Suprapubic skin (tissue), 4 donors: ENCODE data around the gene DUSP14. TPM values are rescaled to one million over a fixed set of nuclear protein-coding genes. Genes with fewer than 3 reads are reported as not detected.

ENCODE experiments used
- DNase-seq, 2 donors: peaks; one replicate each; pipeline ENCODE4 v3.0.0-alpha.2; 2019; ENCODE audit warnings: low spot score in 2 of 2
- H3K27ac ChIP-seq: fragments of 200-600 bp; sonication (generic); one replicate; pipeline ENCODE4 v1.5.1; 2019
- H3K27me3 ChIP-seq: fragments of 200-600 bp; sonication (generic); one replicate; pipeline ENCODE4 v1.5.1; 2019
- H3K36me3 ChIP-seq: fragments of 200-600 bp; sonication (generic); one replicate; pipeline ENCODE4 v1.5.1; 2019
- H3K4me1 ChIP-seq: fragments of 200-600 bp; sonication (generic); one replicate; pipeline ENCODE4 v1.5.1; 2019
- H3K4me3 ChIP-seq: fragments of 200-600 bp; sonication (generic); one replicate; pipeline ENCODE4 v1.5.1; 2019; ENCODE audit warnings: mild to moderate bottlenecking
- H3K9me3 ChIP-seq: fragments of 200-600 bp; sonication (generic); one replicate; pipeline ENCODE4 v1.5.1; 2019
- EP300 ChIP-seq: sonication (generic); formaldehyde crosslinking; IDR thresholded peaks from one replicate; pipeline ENCODE4 v1.6.1; 2017; ENCODE audit warnings: antibody characterized with exemption
- POLR2A ChIP-seq, 2 donors: fragments of 450-650 bp; IDR thresholded peaks; one replicate each; pipeline ENCODE4 v1.6.1; 2017; ENCODE audit warnings: antibody characterized with exemption in 2 of 2, mild to moderate bottlenecking in 2 of 2, moderate library complexity in 2 of 2
- POLR2AphosphoS5 ChIP-seq, 3 donors: sonication (generic); formaldehyde crosslinking; IDR thresholded peaks; one replicate each; pipeline ENCODE4 v1.6.1; 2017; ENCODE audit warnings: antibody characterized with exemption in 3 of 3
- WGBS: methylation state at CpG from one replicate; pipeline ENCODE4 v1.1.5; 2018; 5-methylcytosine and 5-hydroxymethylcytosine counted together
- total RNA-seq, 4 donors: library from RNA; depleted of rRNA; stranded (reverse); fragments of >200 nt; gene quantifications; one replicate each; pipeline ENCODE4 v1.1.0, GENCODE V29; 2016
- TF ChIP-seq, protein P1 (sequence below), 2 donors: fragments of 200-600 bp in 1 of 2; fragments of 450-650 bp in 1 of 2; sonication (generic) in 1 of 2; IDR thresholded peaks; one replicate each; pipeline ENCODE4 v1.5.1; 2016 to 2019; ENCODE audit warnings: antibody characterized with exemption in 2 of 2, mild to moderate bottlenecking in 1 of 2, moderate library complexity in 1 of 2

DUSP14 gene
- total RNA-seq, 4 donors from 2014 or later: 31.4 to 107 (median 68.5) TPM

DNA sequence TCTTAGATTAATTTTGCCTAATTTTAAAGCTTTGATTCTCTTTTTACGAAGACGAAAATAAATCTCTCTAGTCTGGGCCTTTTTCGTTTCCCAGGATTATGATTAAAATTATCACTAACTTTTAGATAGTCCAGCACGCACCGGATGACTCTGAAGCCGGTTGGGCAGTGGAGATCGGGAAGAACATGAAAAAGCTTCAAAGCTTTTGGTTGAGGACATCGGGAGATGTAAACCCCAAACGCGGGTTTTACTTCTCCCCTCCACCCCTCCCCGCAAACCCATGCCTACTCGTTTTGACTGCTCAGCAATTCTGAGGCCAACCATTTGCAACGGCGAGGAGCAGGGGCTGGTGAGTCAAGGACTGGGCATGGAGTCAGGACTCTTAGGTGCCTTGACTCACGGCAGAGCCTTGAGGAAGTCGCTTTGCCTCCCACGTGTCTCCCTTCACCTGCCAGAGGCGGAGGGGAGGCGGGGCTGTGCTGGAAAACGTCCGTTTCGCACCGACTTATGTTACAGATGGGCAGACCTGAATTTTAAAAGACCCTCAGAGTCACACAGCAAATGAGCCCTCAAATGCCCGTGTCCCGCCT lies 989 bp upstream of the DUSP14 start:
- H3K27ac ChIP-seq: peak overlapping the region; percentile 99
- TF ChIP-seq, protein P1, sequence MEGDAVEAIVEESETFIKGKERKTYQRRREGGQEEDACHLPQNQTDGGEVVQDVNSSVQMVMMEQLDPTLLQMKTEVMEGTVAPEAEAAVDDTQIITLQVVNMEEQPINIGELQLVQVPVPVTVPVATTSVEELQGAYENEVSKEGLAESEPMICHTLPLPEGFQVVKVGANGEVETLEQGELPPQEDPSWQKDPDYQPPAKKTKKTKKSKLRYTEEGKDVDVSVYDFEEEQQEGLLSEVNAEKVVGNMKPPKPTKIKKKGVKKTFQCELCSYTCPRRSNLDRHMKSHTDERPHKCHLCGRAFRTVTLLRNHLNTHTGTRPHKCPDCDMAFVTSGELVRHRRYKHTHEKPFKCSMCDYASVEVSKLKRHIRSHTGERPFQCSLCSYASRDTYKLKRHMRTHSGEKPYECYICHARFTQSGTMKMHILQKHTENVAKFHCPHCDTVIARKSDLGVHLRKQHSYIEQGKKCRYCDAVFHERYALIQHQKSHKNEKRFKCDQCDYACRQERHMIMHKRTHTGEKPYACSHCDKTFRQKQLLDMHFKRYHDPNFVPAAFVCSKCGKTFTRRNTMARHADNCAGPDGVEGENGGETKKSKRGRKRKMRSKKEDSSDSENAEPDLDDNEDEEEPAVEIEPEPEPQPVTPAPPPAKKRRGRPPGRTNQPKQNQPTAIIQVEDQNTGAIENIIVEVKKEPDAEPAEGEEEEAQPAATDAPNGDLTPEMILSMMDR (IDR thresholded peaks at IDR 0.05): no peak
- TF ChIP-seq POLR2AphosphoS5 (IDR thresholded peaks at IDR 0.05): peak in 1 of 3 donors; percentile 46
- TF ChIP-seq EP300: no peak
- no peak for TF ChIP-seq POLR2A (IDR thresholded peaks at IDR 0.05)
- 1% methylated on average over 25 of the region's 25 CpGs for WGBS
- DNase-seq: peak; percentile 90
- H3K4me3 ChIP-seq: peak overlapping the region; percentile 93
- no peaks in the 10 kb centered on the region for H3K27me3 ChIP-seq
- H3K9me3 ChIP-seq: no peaks in the 10 kb centered on the region
- no peaks in the 10 kb centered on the region for H3K36me3 ChIP-seq
- H3K4me1 ChIP-seq: peaks cover 63% of the 10 kb centered on the region

DNA sequence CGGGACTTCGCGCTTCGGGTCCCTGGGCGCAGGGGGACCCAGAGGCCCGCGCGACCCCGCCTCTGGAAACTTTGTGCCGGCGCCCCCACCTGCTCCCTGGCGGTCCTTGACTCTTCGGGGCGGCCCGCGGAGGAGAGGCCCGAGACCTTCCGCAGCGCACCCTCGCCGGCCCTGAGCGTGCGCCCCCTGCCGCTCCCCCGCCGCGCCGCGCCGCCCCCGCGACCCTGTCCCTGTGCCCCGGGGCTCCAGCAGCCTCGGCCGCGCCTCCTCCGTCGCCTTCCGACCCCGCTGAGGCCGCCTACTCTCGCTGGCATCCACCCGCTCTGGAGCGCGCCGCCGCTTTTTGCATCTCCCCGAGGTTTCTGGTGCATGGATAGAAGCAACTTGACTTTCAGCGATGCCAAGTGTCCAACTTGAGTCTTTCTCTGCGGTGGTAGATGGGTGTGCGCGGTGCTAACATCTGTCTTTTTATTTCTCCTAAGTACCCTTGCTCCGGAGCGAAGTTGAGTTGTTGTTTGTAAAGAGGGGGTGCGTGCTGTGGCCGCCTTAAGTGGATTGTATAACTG lies 414 bp downstream of the DUSP14 start:
- H3K4me3 ChIP-seq: peak overlapping the region; percentile 93
- peak overlapping the region; percentile 99 for H3K27ac ChIP-seq
- DNase-seq: peak; percentile 87 to 88
- no peaks in the 10 kb centered on the region for H3K9me3 ChIP-seq
- H3K4me1 ChIP-seq: peaks cover 73% of the 10 kb centered on the region
- 2% methylated on average over 11 of the region's 56 CpGs for WGBS
- H3K27me3 ChIP-seq: no peaks in the 10 kb centered on the region
- TF ChIP-seq EP300: no peak
- TF ChIP-seq, protein P1 (IDR thresholded peaks at IDR 0.05): peak in 1 of 2 donors; percentile 50
- H3K36me3 ChIP-seq: no peaks in the 10 kb centered on the region

DNA sequence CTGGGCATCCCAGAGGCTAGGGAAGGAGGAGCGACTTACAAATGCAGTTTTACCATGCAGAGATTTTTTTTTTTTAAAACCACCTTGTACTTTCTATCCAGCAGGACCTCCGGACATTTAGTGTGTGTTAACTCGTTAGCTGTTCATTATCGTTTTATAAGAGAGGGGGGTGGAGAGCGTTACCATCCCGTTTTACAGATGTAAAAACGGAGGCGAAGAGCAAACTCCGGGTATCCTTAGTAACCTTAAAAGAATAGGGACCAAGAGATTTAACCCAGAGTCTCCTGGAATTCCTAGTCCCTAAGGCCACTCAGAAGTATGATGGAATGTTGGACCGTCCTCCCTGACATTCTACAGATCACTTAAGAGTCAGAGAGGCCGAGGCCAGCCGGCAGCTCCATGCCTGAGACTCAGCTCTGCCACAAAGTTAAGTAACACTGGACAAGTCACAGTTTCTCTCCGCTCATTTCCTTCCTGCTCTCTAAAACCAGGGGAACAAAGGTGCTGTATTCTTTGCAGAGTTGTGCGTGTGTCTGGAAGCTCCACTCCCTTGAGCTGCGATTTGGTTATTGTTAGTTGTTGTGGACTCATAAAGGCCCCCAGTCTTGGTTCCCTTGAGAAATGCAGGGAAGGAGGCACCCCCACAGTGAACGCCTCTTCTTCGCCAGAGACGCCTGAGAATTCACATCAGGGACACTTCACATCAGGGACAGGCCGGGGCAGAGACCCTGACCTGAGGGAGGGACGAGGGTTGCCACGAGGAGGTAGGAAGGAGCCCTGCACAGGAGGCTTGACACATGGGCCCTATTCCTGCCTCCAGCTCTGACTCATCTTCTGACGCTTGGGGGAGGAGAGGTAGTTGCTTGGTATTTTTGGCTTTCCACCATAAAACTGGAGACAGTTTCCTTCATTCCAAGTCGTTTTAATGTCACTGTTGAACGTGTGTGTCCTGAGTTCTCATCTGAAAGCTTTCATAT lies 1.2 kb downstream of the DUSP14 start:
- H3K27me3 ChIP-seq: no peaks in the 10 kb centered on the region
- H3K27ac ChIP-seq: peak overlapping the region; percentile 99
- WGBS: 18% methylated on average over 24 of the region's 24 CpGs
- peak in 1 of 2 donors; percentile 74 for DNase-seq
- no peaks in the 10 kb centered on the region for H3K36me3 ChIP-seq
- no peaks in the 10 kb centered on the region for H3K9me3 ChIP-seq
- H3K4me1 ChIP-seq: peaks cover 70% of the 10 kb centered on the region
- H3K4me3 ChIP-seq: peak overlapping the region; percentile 93
- peak in 1 of 3 donors; percentile 6 for TF ChIP-seq POLR2AphosphoS5 (IDR thresholded peaks at IDR 0.05)
- TF ChIP-seq POLR2A (IDR thresholded peaks at IDR 0.05): no peak

DNA sequence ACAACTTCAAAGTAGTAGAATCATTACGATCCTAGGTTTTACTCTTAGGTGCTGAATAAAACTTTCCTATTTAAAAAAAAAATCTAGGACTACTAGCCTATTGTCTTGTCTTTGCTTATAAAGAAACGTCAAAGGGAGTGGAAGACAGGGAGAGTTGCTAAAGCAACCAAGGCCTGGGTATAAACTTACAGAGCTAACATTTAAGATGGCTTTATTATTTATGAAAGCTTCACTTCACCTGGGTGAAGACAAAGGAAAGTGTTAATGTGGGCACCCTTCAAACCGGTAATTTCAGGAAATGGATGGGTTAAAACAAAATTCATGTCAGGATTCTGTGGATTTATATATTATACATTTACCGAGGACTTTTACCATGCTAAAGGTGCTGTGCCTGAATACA lies 2.5 kb downstream of the DUSP14 start:
- H3K27ac ChIP-seq: peak overlapping the region; percentile 99
- H3K9me3 ChIP-seq: no peaks in the 10 kb centered on the region
- H3K4me3 ChIP-seq: peak overlapping the region; percentile 93
- no peak for DNase-seq
- peaks cover 60% of the 10 kb centered on the region for H3K4me1 ChIP-seq
- no peak for TF ChIP-seq EP300
- TF ChIP-seq, protein P1 (IDR thresholded peaks at IDR 0.05): no peak
- 38% methylated on average over 4 of the region's 4 CpGs for WGBS
- H3K27me3 ChIP-seq: no peaks in the 10 kb centered on the region
- no peaks in the 10 kb centered on the region for H3K36me3 ChIP-seq

DNA sequence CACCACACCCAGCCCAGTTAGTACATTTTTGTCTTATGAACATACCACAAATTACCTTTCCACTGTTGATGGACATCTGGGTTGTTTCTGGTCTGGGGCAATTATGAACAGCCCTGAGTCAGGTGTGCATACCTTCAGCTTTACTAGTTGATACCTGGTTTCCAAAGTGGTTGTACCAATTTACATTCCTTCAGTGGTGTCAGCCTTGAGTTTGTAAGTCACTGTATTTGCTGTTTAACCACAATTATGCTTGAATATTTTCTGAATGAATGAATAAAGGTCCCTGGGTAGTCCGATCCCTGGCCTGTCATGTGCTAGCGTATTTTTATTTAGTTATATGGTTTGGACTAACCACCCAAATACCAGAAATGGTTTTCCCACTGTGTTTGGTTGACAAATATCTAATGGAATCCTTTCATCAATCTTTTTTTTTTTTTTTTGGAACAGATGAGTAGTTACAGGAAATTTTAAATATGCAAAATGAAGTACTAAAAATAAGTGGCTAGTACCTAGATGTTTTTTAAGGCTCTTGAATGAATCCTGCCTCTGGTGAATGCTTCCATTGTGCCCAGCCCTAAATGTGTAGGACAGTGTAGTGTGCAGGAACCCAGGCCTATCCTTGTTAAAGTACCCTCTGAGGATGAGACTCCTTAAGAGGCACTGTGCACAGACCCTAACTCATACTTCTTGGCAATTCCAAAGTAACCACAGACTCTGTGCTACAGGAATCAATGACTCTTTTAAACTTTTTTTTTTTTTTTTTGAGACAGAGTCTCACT lies 3.7 kb downstream of the DUSP14 start:
- WGBS: 64% methylated on average over 2 of the region's 2 CpGs
- DNase-seq: no peak

More for the DNA sequence above, 3.7 kb downstream of the DUSP14 start:
- Histone ChIP-seq H3K4me3 (no peak overlapping the region), H3K36me3 (no peaks in the 10 kb centered on the region), H3K27me3 (no peaks in the 10 kb centered on the region), H3K4me1 (peaks cover 47% of the 10 kb centered on the region), H3K27ac (no peak overlapping the region), H3K9me3 (no peaks in the 10 kb centered on the region)
- no peak for TF ChIP-seq POLR2AphosphoS5 (IDR thresholded peaks at IDR 0.05)
- no peak for TF ChIP-seq POLR2A (IDR thresholded peaks at IDR 0.05)
- TF ChIP-seq EP300: no peak
- TF ChIP-seq, protein P1 (IDR thresholded peaks at IDR 0.05): no peak
